Middle frontal gyrus (tissue), 1 donor: ENCODE data around the gene MXRA8.

Experiments
- DNase-seq: peaks from one replicate; pipeline ENCODE4 v3.0.0-alpha.2; 2015; ENCODE audit warnings: low spot score; ENCODE audit errors: extremely low spot score

Gene MXRA8

DNA sequence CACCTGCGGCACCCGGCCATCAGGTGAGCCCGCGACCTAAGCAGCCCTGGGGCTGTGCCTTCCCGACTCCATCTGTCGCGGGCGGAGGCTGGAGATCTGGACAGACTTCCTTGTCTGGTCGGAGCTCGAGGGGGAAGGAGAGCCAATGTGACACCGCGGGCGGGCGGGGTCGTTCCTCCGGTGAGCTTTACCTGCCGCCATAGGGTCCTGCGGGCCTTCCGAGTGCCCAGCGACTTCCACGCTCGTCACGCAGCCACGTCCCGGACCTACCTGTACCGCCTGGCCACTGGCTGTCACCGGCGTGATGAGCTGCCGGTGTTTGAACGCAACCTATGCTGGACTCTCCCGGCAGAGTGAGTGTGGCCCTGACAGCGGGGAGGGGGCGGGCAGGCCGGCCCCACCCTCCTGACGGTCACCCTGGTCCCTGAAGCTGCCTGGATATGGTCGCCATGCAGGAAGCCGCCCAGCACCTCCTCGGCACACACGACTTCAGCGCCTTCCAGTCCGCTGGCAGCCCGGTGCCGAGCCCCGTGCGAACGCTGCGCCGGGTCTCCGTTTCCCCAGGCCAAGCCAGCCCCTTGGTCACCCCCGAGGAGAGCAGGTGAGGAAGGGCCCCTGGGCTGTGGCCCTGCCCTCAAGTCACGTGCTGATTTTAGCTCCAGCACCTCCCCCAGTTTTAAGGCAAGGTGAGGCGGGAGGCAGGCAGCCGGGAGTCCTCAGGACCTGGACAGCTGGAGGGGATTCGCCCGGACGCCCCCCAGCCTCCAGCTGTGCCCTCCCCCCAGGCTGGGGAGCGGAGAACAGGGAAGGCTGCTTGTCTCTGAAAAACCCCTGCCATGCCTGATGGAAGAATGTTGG lies 48.9 kb downstream of the MXRA8 start:
- DNase-seq, result no peak

DNA sequence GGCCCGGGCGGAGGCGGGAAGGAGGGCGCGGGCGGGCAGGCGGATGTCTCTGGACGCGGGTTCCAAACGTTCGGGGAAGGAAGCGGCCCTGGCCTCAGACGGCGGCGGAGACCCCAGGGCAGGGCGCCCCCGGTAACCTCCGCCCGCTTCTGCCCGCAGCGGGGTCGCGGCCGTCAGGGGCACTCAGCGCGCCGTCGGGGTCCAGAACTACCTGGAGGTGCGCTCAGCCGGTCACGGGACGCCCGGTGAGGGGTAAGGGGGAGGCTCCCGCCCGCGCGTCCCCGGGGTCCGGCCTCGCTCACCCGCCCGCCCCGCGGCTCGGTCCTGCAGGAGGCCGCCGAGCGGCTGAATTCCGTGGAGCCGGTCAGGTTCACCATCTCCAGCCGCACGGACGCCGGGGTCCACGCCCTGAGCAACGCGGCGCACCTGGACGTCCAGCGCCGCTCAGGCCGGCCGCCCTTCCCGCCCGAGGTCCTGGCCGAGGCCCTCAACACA lies 49.6 kb downstream of the MXRA8 start:
- no peak for DNase-seq

DNA sequence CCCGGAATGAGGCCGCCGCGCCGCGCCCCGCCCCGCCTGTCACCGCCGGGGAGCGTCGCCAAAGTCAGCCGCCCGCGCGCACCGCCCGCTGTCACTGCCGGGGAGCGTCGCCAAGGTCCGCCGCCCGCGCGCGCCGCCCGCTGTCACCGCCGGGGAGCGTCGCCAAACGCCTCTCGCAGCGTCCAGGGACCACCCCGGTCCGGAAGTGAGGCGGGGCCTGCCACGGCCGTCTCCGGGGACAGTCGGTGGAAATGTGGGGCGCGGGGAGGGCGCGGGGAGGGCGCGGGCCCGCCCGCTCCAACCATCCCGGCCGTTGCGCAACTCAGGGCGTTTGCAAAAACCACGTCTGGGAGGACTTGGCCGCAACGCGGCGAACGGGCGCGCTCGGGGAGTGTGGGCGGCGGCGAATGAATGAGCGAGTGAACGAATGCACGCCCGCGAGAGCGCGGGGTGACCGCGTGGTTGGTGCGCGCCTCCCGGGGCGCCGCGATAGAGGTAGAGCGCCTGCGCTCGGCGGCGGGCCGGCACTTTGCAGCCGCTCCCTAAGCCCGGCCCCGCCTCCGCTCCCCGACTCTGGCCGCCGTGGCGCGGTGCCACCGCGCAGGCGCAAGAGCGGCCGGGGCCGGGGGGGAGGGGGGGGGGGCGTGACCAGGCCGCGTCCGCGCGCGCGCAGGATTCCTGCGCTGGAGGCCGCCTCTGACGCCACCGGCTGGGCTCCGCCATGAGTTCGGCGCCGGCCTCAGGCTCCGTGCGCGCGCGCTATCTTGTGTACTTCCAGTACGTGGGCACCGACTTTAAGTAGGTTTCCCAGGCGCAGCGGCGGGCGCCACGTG lies 50.2 kb downstream of the MXRA8 start, which contains the start of the genes ACAP3 and PUSL1:
Gene ACAP3, minus strand, starts transcription at position 8 of the 833 bp plus-strand sequence. CDS start 115 bp downstream, outside the sequence.
Gene PUSL1, plus strand, starts transcription at position 675 of the 833 bp plus-strand sequence. Its CDS starts 47 bp downstream, at position 722.
- DNase-seq, result peak; percentile 87

DNA sequence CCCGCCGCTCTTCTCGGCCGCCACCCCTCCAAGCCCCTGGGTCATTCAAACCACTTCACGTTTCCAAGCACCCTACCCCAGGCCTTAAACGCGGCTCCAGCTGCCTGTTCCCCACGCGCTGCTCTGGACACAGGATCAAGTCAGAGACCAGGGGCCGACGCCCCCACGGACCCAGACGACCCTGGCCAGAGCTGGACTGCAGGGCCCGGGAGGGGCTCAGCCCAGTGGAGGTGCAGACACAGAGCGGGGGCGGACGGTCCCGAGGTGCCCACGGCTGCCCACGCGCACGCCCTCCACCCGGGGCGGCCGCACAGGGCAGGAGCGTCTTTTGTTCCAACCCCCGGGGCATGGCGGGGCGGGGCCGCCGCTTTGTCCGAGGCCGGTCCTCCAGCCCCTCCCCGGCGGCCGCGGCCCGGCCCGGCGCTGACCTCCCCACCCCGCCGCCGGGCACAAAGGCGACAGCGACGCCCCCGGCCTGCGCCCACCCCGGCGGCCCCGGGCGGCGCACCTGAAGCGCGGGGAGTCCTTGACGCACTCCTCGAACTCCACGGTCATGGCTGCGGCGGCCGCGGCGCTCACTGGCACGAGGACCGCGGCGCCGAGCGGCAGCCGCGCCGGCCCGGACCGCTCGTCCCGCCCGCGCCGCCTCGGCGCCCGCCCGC lies 51.0 kb downstream of the MXRA8 start:
- no peak for DNase-seq

DNA sequence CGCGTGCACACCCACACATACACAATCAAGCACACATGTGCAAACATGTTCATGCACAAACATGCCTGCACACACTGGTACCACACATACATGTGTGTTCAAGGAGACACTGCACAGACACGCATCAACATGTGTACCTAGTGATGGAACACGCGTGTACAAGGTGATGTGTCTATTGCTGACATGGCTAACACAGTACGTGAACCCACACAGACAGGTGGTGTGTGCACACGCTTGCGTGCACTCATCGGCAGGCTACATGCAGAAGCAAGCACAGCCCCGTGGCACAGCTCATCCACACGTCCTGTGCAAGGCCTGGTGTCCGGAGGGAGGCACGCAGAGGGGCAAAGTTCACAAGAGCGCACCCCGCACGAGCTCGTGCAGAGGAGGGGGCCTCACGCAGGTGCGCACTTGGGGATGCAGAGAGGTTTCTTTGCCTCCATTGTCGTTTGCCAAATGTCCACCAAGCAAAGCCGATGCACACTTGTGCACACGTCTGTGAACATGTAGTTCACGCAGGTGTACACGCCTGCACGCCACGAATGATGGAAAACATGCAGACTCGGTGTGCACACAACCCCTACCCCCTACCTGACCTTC lies 51.6 kb downstream of the MXRA8 start:
- no peak for DNase-seq

DNA sequence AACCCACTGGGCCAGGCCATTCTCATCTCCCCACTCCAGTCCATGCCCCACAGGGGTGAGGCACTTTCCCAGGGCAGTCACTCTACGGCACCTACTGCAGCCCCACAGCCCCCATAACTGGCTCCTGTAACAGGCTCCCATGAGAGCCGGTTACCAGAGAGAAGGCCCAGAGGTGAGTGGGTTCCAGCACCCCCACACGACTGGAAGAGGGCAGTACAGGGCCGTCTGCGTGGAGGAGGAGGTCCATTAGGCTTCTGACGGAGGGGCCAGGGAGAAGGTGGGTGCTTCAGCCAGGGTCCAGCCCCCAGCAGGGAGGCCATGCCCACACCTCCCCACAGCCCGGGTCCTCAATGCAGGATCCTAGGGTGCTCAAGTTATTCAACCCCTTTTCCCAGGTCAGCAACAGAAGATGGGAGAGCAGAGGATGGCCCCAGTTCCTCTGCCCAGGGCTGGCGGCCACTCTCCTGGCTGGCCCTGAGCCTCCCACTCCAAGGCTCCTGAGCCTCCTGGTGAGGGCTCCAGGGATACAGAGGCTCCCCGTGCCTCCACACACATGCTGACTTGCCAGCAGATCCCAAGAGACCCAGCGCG lies 52.2 kb downstream of the MXRA8 start:
- no peak for DNase-seq

DNA sequence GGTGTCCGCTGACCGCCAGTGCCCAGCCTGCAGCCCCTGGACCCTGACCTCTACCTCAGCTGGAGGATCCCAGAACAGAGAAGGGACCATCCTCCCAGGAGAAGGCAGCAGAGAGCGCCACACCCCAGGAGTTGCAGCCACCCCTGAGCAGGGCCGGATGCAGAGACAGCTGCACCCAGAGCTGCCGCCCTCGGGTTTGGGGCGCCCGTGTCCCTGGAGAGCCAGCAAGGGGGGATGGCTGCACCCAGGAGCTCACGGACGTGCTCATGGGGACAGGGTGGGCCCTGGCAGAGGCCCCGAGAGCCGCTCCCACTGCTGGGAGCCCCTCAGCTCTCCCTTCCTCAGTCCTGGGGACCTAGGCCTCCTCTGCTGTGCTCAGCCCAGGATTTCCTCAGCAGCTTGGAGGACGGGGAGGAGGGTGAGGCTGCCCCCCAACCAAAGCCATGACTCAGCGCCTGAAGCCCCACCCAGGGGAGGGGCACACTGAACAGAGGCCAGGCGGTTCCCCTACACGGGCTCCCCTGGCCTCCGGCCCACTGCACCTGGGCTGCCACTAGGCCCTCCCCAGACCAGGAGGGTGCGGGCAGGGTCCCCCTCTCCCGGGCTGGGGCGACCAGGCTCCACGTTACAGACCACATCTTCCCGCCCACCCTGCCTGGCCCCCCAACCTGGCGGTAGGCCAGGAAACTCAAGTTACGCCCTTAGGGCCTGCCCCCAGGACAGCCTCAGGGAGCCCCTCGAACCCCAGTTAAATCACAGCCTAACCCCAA lies 52.9 kb downstream of the MXRA8 start:
- no peak for DNase-seq

DNA sequence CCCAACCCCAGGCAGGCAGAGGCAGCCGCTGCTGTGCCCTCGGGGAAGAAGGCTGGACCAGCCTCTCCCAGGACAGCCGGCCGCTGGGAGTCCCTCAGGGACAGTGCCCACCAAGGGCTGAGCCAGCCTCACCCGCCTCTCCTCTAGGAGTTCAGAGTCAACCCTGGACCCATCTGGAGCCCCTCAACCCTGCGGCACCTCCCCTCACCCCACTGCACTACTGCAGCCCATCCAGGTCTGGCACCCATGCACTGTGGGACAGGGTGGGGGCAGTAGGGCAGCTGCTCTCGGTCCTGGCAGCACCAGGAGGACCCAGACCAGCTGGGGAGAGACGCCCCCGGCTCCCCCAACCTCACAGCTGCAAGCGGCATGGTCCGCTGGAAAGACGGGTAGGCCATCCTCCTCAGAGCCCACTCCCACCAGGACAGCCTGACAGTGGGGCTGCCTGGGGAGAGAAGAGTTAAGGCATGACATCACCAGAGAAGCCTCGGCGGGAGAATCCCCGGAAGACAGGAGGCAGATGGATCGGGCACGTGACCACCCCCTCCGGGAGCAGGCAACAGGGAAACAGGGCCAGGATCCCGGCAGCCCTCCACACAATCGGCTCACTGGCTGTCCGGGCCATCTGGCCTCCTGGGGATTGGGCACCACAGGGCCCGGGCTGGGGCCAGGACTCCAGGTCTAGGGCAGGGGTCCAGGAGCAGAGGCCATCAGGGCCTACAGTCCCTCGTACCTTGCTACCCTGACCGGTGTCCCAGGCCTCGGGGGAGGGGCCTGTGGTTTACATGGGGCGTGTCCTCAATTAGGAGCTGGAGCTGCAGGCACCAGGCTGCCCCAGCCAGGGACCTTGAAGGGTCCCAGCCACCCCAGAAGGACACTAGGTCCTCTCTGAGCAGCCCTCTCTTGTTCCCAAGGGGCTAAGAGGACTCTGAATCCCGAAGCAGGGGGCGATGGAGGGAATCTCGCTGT lies 53.7 kb downstream of the MXRA8 start:
- DNase-seq, result peak; percentile 88

DNA sequence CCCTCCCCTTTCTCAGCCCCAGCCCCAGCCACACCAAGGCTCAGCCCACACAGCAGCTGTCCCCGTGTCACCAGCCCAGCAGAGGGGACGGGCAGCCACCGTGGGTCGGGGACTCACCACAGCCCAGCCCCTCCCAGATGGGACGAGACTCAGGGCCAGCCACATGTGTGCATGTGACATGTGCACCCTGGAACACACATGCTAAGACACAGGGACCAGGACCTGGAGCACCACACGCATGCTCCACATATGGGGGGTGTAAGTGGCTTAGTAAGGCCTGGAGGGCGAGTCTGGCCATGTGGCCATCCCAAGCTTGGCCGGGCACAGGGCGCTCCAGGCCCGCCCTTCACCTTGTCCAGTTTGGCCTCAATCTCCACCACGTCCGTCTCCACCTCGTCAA lies 54.6 kb downstream of the MXRA8 start:
- no peak for DNase-seq

DNA sequence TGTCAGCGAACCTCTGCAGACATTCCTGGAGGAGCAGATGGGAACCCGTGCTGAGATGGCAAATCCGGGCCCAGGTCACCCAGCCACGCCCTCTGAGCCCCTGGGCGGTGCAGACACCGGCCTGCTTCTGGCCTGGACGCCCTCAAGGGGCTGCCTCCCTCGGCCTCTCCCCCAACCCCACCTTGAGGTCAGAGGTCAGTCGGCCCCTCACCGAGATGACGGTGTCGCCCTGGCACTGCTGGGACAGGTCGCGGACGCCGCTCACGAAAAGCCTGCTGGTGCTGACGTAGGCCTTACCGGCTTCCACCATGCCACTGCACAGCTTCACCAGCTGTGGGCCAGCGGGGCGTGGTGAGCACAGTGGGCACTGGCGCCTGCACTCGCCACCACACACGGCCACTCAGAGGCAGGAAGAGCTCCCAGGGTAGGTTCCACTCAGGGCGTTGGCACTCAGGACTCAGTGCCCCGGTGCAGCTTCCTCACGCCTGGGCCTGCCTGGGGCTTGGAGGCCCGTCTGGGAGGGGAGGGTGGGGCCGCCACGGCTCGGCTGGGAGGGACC lies 55.3 kb downstream of the MXRA8 start:
- DNase-seq, result no peak
